ENCODE measurements around the gene SRRM3. TPM values are rescaled to one million over a fixed set of nuclear protein-coding genes. Genes with fewer than 3 reads are reported as not detected.

Gene SRRM3
- total and polyA plus RNA-seq, 9 of the 15 experiments (the other 6 are each of a cell fraction or from before 2014, with no cell fraction given) = 0.04 to 0.91 (median 0.46) TPM; not detected in 2

DNA sequence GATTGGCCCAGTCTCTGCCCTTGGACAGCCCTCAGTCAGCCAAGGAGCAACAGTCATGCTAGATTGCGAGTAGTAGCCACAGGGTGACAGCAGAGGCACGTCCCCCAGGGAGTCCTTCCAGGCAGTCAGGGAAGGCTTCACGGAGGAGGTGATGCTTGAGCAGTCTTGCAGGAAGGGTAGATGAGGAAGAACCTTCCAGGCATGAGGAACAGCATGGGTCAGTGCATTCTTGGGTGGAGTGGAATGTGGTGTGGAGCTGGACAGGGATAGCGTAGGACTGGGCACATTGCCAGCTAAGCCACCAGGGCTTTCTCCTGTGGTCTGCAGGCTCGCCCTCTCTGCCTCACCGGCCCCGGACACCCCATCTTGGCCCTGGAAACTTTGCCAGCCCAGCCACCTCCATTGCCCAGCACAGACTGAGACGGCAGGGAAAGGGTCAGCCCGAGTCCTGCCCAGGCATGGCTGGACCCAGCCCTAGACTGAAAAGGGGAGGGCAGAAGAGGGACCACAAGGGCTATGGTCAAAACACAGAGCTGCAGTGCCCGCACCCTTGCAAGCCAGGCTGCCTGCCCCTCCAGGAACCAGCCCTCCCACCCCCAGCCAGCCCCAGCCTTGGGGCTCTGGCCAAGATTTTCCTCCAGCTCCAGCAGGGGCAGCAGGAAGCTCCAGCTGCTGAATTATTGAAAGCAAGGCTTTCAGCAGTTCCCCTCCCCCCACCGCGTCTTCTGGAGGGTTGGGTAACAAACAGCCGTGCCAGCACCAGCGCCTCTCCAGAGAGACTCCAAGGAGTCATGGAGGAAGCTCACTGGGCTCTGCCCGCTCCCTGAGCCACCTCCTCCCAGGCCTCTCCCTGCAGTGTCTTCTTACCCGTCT is 18.7 kb downstream of the SRRM3 start (continued):
- TF ChIP-seq, protein P1, sequence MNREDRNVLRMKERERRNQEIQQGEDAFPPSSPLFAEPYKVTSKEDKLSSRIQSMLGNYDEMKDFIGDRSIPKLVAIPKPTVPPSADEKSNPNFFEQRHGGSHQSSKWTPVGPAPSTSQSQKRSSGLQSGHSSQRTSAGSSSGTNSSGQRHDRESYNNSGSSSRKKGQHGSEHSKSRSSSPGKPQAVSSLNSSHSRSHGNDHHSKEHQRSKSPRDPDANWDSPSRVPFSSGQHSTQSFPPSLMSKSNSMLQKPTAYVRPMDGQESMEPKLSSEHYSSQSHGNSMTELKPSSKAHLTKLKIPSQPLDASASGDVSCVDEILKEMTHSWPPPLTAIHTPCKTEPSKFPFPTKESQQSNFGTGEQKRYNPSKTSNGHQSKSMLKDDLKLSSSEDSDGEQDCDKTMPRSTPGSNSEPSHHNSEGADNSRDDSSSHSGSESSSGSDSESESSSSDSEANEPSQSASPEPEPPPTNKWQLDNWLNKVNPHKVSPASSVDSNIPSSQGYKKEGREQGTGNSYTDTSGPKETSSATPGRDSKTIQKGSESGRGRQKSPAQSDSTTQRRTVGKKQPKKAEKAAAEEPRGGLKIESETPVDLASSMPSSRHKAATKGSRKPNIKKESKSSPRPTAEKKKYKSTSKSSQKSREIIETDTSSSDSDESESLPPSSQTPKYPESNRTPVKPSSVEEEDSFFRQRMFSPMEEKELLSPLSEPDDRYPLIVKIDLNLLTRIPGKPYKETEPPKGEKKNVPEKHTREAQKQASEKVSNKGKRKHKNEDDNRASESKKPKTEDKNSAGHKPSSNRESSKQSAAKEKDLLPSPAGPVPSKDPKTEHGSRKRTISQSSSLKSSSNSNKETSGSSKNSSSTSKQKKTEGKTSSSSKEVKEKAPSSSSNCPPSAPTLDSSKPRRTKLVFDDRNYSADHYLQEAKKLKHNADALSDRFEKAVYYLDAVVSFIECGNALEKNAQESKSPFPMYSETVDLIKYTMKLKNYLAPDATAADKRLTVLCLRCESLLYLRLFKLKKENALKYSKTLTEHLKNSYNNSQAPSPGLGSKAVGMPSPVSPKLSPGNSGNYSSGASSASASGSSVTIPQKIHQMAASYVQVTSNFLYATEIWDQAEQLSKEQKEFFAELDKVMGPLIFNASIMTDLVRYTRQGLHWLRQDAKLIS (CRISPR knock-in tag; IDR thresholded peaks at IDR 0.05) = no peak
- TF ChIP-seq, protein P2, sequence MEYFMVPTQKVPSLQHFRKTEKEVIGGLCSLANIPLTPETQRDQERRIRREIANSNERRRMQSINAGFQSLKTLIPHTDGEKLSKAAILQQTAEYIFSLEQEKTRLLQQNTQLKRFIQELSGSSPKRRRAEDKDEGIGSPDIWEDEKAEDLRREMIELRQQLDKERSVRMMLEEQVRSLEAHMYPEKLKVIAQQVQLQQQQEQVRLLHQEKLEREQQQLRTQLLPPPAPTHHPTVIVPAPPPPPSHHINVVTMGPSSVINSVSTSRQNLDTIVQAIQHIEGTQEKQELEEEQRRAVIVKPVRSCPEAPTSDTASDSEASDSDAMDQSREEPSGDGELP (CRISPR knock-in tag; IDR thresholded peaks at IDR 0.05; ENCODE audit: borderline replicate concordance) = peak; percentile 22; the same call in 1 of the 2 replicates
- TF ChIP-seq ZFP36 (IDR thresholded peaks at IDR 0.05; ENCODE audit: low read depth, low read length, partially characterized antibody) = peak; percentile 100
- TF ChIP-seq MECOM (CRISPR knock-in tag; IDR thresholded peaks at IDR 0.05) = no peak
- no peak for TF ChIP-seq GABPA (tag; conservative IDR thresholded peaks at IDR 0.05; ENCODE audit: low read depth)
- TF ChIP-seq POLR3G (IDR thresholded peaks at IDR 0.05; ENCODE audit: extremely low read depth, insufficient read length, insufficient replicate concordance) = no peak
- TF ChIP-seq, protein P3, sequence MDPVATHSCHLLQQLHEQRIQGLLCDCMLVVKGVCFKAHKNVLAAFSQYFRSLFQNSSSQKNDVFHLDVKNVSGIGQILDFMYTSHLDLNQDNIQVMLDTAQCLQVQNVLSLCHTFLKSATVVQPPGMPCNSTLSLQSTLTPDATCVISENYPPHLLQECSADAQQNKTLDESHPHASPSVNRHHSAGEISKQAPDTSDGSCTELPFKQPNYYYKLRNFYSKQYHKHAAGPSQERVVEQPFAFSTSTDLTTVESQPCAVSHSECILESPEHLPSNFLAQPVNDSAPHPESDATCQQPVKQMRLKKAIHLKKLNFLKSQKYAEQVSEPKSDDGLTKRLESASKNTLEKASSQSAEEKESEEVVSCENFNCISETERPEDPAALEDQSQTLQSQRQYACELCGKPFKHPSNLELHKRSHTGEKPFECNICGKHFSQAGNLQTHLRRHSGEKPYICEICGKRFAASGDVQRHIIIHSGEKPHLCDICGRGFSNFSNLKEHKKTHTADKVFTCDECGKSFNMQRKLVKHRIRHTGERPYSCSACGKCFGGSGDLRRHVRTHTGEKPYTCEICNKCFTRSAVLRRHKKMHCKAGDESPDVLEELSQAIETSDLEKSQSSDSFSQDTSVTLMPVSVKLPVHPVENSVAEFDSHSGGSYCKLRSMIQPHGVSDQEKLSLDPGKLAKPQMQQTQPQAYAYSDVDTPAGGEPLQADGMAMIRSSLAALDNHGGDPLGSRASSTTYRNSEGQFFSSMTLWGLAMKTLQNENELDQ (CRISPR knock-in tag; IDR thresholded peaks at IDR 0.05; ENCODE audit: borderline replicate concordance) = no peak
- TF ChIP-seq KAT7 (CRISPR knock-in tag; IDR thresholded peaks at IDR 0.05; ENCODE audit: borderline replicate concordance) = no peak
- TF ChIP-seq NFIC (IDR thresholded peaks at IDR 0.05) = peak; percentile 93
- no peak for TF ChIP-seq U2AF1 (optimal IDR thresholded peaks at IDR 0.05; ENCODE audit: low read depth, low read length)
- no peak for TF ChIP-seq CAMTA2 (CRISPR knock-in tag; conservative IDR thresholded peaks at IDR 0.05)
- 0 out of 2 replicates have a peak, but pooled peaks have one; percentile 37 for TF ChIP-seq ARID2 (IDR thresholded peaks at IDR 0.05)
- TF ChIP-seq NFYB (IDR thresholded peaks at IDR 0.05; ENCODE audit: extremely low read depth, insufficient read length) = no peak
- TF ChIP-seq, protein P4, sequence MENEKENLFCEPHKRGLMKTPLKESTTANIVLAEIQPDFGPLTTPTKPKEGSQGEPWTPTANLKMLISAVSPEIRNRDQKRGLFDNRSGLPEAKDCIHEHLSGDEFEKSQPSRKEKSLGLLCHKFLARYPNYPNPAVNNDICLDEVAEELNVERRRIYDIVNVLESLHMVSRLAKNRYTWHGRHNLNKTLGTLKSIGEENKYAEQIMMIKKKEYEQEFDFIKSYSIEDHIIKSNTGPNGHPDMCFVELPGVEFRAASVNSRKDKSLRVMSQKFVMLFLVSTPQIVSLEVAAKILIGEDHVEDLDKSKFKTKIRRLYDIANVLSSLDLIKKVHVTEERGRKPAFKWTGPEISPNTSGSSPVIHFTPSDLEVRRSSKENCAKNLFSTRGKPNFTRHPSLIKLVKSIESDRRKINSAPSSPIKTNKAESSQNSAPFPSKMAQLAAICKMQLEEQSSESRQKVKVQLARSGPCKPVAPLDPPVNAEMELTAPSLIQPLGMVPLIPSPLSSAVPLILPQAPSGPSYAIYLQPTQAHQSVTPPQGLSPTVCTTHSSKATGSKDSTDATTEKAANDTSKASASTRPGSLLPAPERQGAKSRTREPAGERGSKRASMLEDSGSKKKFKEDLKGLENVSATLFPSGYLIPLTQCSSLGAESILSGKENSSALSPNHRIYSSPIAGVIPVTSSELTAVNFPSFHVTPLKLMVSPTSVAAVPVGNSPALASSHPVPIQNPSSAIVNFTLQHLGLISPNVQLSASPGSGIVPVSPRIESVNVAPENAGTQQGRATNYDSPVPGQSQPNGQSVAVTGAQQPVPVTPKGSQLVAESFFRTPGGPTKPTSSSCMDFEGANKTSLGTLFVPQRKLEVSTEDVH (IDR thresholded peaks at IDR 0.05; ENCODE audit: low read depth, partially characterized antibody) = no peak
- TF ChIP-seq SMARCB1 (IDR thresholded peaks at IDR 0.05; ENCODE audit: insufficient read length, low read depth) = no peak
- TF ChIP-seq SREBF2 (CRISPR knock-in tag; IDR thresholded peaks at IDR 0.05) = no peak
- TF ChIP-seq NCOR1 (IDR thresholded peaks at IDR 0.05) = no peak

Measured in K562 (cell line).